KMS-11 (cell line): ENCODE results near the gene ZNF593.

Experiments
- H2AFZ ChIP-seq: fragments of 200-600 bp; sonication (generic); 2 replicates; pipeline ENCODE4 v1.6.1; 2016; ENCODE audit warnings: antibody characterized with exemption, mixed run types, low read depth
- H3K27ac ChIP-seq: fragments of 200-600 bp; sonication (generic); 2 replicates; pipeline ENCODE4 v1.6.1; 2016; ENCODE audit warnings: mild to moderate bottlenecking, mixed run types
- H3K27me3 ChIP-seq: fragments of 200-600 bp; sonication (generic); 2 replicates; pipeline ENCODE4 v1.6.1; 2017; ENCODE audit warnings: mild to moderate bottlenecking, low read depth, mixed run types, moderate library complexity; ENCODE audit not compliant: insufficient read depth
- H3K36me3 ChIP-seq: fragments of 200-600 bp; sonication (generic); 2 replicates; pipeline ENCODE4 v1.6.1; 2017; ENCODE audit warnings: mild to moderate bottlenecking, mixed run types; ENCODE audit not compliant: insufficient read depth
- H3K4me1 ChIP-seq: fragments of 200-600 bp; sonication (generic); 2 replicates; pipeline ENCODE4 v1.6.1; 2016; ENCODE audit warnings: mild to moderate bottlenecking, low read depth, mixed run types; ENCODE audit not compliant: poor library complexity, severe bottlenecking
- H3K4me2 ChIP-seq: fragments of 200-600 bp; sonication (generic); 2 replicates; pipeline ENCODE4 v1.7.0; 2016; ENCODE audit warnings: mild to moderate bottlenecking, mixed run types
- H3K4me3 ChIP-seq: fragments of 200-600 bp; sonication (generic); IDR thresholded peaks from 2 replicates; pipeline ENCODE4 v1.6.1; 2017; ENCODE audit warnings: low read depth, low read length, mixed read lengths; ENCODE audit not compliant: insufficient read depth
- H3K79me2 ChIP-seq: fragments of 200-600 bp; sonication (generic); 2 replicates; pipeline ENCODE4 v1.6.1; 2016; ENCODE audit warnings: low read depth, mixed run types; ENCODE audit not compliant: insufficient read depth
- H3K9ac ChIP-seq: fragments of 200-600 bp; sonication (generic); 2 replicates; pipeline ENCODE4 v1.6.1; 2016; ENCODE audit warnings: mild to moderate bottlenecking, mixed run types
- H4K20me1 ChIP-seq: fragments of 200-600 bp; sonication (generic); 2 replicates; pipeline ENCODE4 v1.6.1; 2016; ENCODE audit warnings: mild to moderate bottlenecking, mixed run types; ENCODE audit not compliant: insufficient read depth
- CTCF ChIP-seq: fragments of 200-600 bp; sonication (generic); conservative IDR thresholded peaks from 2 replicates; pipeline ENCODE4 v1.6.1; 2017; ENCODE audit warnings: low read depth, mild to moderate bottlenecking, antibody characterized with exemption, low read length, moderate library complexity, mixed read lengths

Gene ZNF593

GRCh38 chr1:26171084-26172072 is 1.7 kb downstream of the ZNF593 start, which contains the start of gene ZNF593OS:
TSS of gene ZNF593OS (minus strand) at chr1:26171832. CDS start at chr1:26171661, 171 bp downstream.
- Histone ChIP-seq H3K4me1 (peaks cover 15% of the 10 kb centered on the region), H2AFZ (no peak within 1 kb of the TSS), H3K27ac (no peak within 1 kb of the TSS), H3K4me3 (no peak within 1 kb of the TSS), H3K9ac (no peak within 1 kb of the TSS), H3K27me3 (peaks cover 16% of the 10 kb centered on the region), H4K20me1 (no peaks in the 10 kb centered on the region), H3K4me2 (peak within 1 kb of the TSS; percentile 94; the same call in 1 of the 2 replicates), H3K79me2 (no peaks in the 10 kb centered on the region), H3K36me3 (no peaks in the 10 kb centered on the region)
- no peak for TF ChIP-seq CTCF

GRCh38 chr1:26175346-26175745 is 5.6 kb downstream of the ZNF593 start:
- no peaks in the 10 kb centered on the region for H3K79me2 ChIP-seq
- no peaks in the 10 kb centered on the region for H3K36me3 ChIP-seq
- H3K4me2 ChIP-seq: no peak overlapping the region
- H3K9ac ChIP-seq: no peak overlapping the region
- no peaks in the 10 kb centered on the region for H4K20me1 ChIP-seq
- TF ChIP-seq CTCF: no peak
- H2AFZ ChIP-seq: no peak overlapping the region
- no peak overlapping the region for H3K27ac ChIP-seq
- peaks cover 13% of the 10 kb centered on the region for H3K4me1 ChIP-seq
- H3K27me3 ChIP-seq: no peaks in the 10 kb centered on the region
- no peak overlapping the region for H3K4me3 ChIP-seq

GRCh38 chr1:26177182-26177684 is 7.5 kb downstream of the ZNF593 start, which contains the start of gene CNKSR1:
TSS of gene CNKSR1 (plus strand) at chr1:26177491. CDS start at chr1:26177548, 57 bp downstream.
- Histone ChIP-seq H3K27me3 (no peaks in the 10 kb centered on the region), H4K20me1 (no peaks in the 10 kb centered on the region), H3K9ac (peak within 1 kb of the TSS; percentile 38; the same call in 1 of the 2 replicates), H3K4me2 (peak within 1 kb of the TSS; percentile 17; the same call in 1 of the 2 replicates), H2AFZ (peak within 1 kb of the TSS; percentile 49), H3K27ac (no peak within 1 kb of the TSS), H3K4me1 (peaks cover 12% of the 10 kb centered on the region), H3K79me2 (no peaks in the 10 kb centered on the region), H3K36me3 (no peaks in the 10 kb centered on the region), H3K4me3 (no peak within 1 kb of the TSS)
- TF ChIP-seq CTCF: no peak

- Histone ChIP-seq H3K4me3 (no peak overlapping the region), H4K20me1 (no peaks in the 10 kb centered on the region), H3K27ac (no peak overlapping the region), H2AFZ (no peak overlapping the region), H3K36me3 (no peaks in the 10 kb centered on the region), H3K79me2 (no peaks in the 10 kb centered on the region), H3K4me2 (peak overlapping the region; percentile 36; the same call in 1 of the 2 replicates), H3K9ac (no peak overlapping the region), H3K4me1 (peaks cover 12% of the 10 kb centered on the region), H3K27me3 (no peaks in the 10 kb centered on the region)
- no peak for TF ChIP-seq CTCF
Measured at GRCh38 chr1:26180010-26180506, 10.3 kb downstream of the ZNF593 start.
